NCI-H82 treated with DMSO at 0.1 percent for 48 hours (cell line): Measurements from ENCODE around the gene UGT8.

Experiments
- DNase-seq: peaks from one replicate; lab custom pipeline; 2025; ENCODE audit not compliant: unreplicated experiment; lab: John Stamatoyannopoulos, UW

Gene UGT8

DNA sequence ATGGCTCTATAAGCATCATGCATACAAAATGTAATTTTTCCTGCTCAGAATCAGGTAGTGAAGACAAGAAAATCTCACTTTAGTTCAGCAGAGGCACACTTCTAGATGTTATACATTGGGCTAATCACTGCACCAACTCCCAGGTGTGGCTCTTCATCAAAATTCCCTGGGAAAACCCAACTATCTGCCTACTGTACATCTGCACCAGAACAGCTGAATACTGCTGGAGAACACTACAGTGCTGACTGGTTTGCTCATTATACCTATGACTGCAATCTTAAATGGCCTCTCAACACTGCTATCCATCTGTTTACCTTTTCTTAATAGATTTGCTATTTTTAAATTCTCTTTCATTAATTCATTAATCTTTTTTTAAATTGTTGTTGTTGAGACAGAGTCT, 92.0 kb downstream of the UGT8 start:
- no peak for DNase-seq

DNA sequence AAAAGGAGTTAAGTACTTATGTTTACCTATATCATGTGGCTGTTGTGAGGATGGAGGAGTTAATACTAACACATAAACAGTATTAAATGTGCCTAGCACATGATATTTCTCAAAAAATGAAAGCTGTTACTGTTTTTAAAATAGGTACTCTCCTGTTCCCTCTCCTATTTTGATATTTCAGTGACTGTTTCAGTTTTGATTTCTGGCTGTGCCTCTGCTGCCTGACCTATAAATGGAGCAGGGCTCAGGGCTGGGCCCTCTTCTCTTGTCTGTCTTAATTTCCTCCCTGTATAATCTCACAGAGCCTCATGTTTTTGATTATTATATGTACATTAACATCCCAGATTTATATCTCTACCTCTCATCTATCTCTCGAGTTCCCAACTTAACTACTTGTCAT, 93.3 kb downstream of the UGT8 start:
- DNase-seq: no peak

DNA sequence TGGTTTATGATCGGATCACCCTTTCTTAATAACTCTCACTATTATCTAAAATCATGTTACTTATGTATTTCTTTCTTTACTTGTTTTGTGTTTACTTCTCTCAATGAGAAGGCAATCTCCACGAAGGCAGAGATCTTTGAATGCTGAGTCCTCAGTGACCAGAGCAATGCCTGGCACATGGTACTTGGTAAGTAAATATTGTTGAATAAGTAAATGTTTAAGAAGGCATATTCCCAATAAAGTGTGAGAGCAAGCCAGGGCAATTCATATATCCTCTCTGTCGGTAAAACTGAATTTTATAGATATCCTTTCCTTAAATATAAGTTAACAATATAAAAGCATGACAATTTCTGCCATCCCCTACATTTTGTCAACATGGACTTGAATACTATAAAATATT, 94.4 kb downstream of the UGT8 start:
- no peak for DNase-seq

DNA sequence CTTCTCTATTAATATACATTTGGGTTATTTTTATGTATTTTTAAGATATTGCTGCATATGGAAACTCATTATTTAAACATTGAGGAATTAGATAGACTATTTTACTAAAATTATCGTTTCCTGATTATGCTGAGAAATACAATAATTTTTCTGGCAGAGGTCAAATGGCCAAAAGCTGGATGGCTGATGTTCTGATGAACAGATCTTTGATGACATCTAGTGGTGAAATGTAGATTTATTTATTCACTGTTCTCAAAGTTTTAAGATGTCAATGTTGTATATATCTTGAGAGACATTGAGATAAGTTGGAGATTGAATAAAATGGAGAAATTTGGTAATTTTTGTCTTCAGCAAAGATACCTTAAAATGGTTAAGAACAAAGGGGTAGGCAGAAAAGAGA, 96.2 kb downstream of the UGT8 start:
- no peak for DNase-seq

DNA sequence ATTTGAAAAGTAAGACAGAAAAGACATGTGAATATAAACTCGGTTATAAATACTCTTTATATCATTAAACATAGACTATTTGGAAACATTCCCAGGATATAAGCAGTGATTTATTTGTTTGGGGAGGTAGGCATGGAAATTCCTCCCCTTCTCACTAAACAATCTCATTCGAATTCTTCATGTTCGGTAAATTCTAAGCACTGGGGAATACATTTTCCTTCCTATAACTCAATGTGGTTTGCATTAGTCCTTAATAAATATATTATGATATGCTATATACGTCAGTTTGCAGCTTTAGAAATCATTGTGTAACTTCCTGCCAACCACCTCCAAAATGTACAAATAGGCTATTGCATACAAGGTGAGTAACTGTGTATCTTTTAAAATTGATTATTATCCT, 99.6 kb downstream of the UGT8 start:
- no peak for DNase-seq

DNA sequence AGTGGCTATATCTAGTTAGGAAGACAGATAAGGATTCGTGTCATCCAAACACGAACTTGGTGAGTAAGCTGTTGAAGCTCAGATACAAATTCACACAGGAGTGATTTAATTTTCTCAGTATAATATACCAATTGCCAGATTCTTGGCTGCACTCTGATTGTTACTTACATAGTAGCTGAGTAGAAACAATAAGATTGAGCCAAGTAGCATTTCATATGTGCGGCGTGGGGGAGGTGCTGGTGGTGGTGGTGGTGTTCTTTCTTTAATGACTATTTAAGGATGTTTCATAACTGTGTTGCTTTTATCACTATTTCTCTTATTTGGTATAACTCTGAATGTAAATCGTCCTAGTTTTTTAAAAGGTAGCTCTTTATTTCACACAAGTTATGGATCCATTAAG, 102.9 kb downstream of the UGT8 start:
- DNase-seq: no peak

DNA sequence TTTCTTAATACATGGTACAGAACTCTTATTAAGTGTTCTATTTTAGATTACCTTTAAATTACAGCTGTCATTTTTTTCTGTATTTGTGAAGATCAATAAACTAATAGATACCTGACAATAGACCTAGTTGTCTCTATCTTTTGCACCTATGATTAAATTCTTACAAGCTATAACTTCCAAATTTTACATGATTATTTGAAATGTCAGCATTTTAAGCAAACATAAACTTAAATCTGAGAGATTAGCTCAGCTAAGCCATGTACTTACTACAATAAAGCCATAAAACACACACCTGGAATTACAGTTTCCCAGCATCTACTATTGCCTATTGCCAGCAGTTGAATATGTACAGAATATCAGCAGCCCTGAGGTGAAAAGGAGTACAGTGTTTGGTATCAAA, 118.8 kb downstream of the UGT8 start:
- DNase-seq: no peak

DNA sequence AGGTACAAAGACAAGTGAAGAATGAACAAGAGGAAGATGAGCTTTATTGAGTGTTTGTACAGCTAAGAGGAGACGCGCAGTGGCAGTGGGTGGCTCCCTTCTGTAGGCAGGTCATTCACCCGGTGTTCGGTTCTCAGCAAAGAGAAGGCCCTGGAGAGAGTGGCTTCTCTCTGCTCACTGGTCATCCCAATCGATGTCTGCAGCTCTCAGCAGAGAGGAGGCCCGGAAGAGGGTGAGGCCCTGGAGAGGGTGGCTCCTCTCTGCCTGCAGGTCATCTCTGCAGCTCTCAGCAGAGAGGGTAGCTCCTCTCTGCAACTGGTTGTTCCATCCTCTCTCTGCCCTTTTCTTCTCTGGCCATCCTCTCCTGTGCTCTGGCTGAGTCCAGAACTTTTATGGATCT, 126.5 kb downstream of the UGT8 start:
- no peak for DNase-seq

DNA sequence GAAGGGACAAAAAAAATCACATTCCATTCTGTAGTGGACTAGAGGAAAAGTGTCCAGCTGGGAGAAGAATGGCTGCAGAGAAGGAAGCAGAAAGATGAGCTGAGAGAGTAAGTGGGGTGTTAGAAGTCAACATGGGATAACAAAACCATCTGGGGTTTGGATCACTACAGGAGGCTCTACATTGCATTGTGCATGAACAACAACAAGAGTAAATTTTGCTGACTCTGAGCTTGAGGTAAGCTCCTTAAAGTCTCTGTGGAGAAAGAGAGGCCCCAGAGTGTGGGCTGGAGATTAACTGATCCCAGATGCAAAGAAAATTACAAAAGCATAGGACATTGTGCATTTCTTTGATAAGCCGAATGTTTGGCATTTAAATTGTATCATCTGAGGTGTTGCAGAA, 128.9 kb downstream of the UGT8 start:
- peak; percentile 35 for DNase-seq
